Calu3 (cell line): ENCODE measurements around the gene DSCAM. TPM values are rescaled to one million over a fixed set of nuclear protein-coding genes. Genes with fewer than 3 reads are reported as not detected.

ENCODE experiments used
- BruUV-seq: library from RNA; stranded (reverse); fragments of 400-500 nt; replicated peaks from 2 replicates; lab custom pipeline; 2021; lab: Mats Ljungman, UMichigan
- CTCF ChIA-PET: fragments of 300-600 bp; sonication (Branson Sonifier 250); formaldehyde crosslinking; loops from one replicate; lab custom pipeline; 2022; ENCODE audit warnings: antibody characterized with exemption; lab: Charles Lee
- DNase-seq: peaks from one replicate; pipeline ENCODE4 v3.0.0; 2022
- H3K27ac Mint-ChIP-seq: one replicate; pipeline ENCODE4 v1.8.0; 2022; ENCODE audit warnings: mixed read lengths; ENCODE audit not compliant: unreplicated experiment
- H3K27me3 Mint-ChIP-seq: one replicate; pipeline ENCODE4 v1.8.0; 2022; ENCODE audit warnings: mixed read lengths; ENCODE audit not compliant: unreplicated experiment
- H3K36me3 Mint-ChIP-seq: one replicate; pipeline ENCODE4 v1.8.0; 2022; ENCODE audit warnings: mild to moderate bottlenecking, moderate library complexity, mixed read lengths; ENCODE audit not compliant: insufficient read depth, unreplicated experiment
- H3K4me1 Mint-ChIP-seq: one replicate; pipeline ENCODE4 v1.8.0; 2022; ENCODE audit warnings: mild to moderate bottlenecking, low read depth, mixed read lengths; ENCODE audit not compliant: unreplicated experiment
- H3K4me3 Mint-ChIP-seq: one replicate; pipeline ENCODE4 v1.8.0; 2022; ENCODE audit warnings: mild to moderate bottlenecking, low read depth, moderate library complexity, mixed read lengths; ENCODE audit not compliant: unreplicated experiment
- H3K9me3 Mint-ChIP-seq: one replicate; pipeline ENCODE4 v1.8.0; 2022; ENCODE audit warnings: low read depth, mixed read lengths; ENCODE audit not compliant: unreplicated experiment
- CTCF ChIP-seq: fragments of 200-600 bp; IDR thresholded peaks from one replicate; pipeline ENCODE4 v1.8.0; 2022; ENCODE audit warnings: antibody characterized with exemption; ENCODE audit not compliant: unreplicated experiment
- intact Hi-C: fragments of 100-400 bp; cut with micrococcal nuclease; formaldehyde crosslinking; loops from one replicate; pipeline ENCODE4 v1.10.0; 2022; ENCODE audit not compliant: unreplicated experiment
- total RNA-seq: library from RNA; stranded (reverse); gene quantifications from 2 replicates; pipeline ENCODE4 v1.2.3, GENCODE V29; 2022

Gene DSCAM
- total RNA-seq, 1 experiment from 2014 or later, result not detected

GRCh38 chr21:40388046-40388445, 458.9 kb downstream of the DSCAM start:
- Mint-ChIP-seq H3K4me1 (no peaks in the 10 kb centered on the region), H3K27ac (no peak overlapping the region)

GRCh38 chr21:40386981-40387747, 459.8 kb downstream of the DSCAM start:
- no peaks in the 10 kb centered on the region for H3K27me3 Mint-ChIP-seq
- H3K4me1 Mint-ChIP-seq, result no peaks in the 10 kb centered on the region
- peaks cover 8% of the 10 kb centered on the region for H3K9me3 Mint-ChIP-seq
- H3K36me3 Mint-ChIP-seq, result no peaks in the 10 kb centered on the region
- no peak for DNase-seq
- intact Hi-C loops, result no loop called here
- TF ChIP-seq CTCF, result no peak
- CTCF ChIA-PET, result interaction anchor here (0.5 kb wide), 1 partner anchor 512 kb away, joined by 3 read pairs; no protein-coding TSS in a partner anchor
- no TSS peak for BruUV-seq
- H3K27ac Mint-ChIP-seq, result no peak overlapping the region
- H3K4me3 Mint-ChIP-seq, result no peak overlapping the region

More at GRCh38 chr21:40388046-40388445, 458.9 kb downstream of the DSCAM start:
- TF ChIP-seq CTCF, result no peak
- no TSS peak for BruUV-seq
- peaks cover 8% of the 10 kb centered on the region for H3K9me3 Mint-ChIP-seq
- H3K4me3 Mint-ChIP-seq, result no peak overlapping the region
- intact Hi-C loops, result no loop called here
- no peaks in the 10 kb centered on the region for H3K36me3 Mint-ChIP-seq
- CTCF ChIA-PET, result no interaction called here
- H3K27me3 Mint-ChIP-seq, result no peaks in the 10 kb centered on the region
- no peak for DNase-seq

- no peak for TF ChIP-seq CTCF
- H3K27me3 Mint-ChIP-seq, result no peaks in the 10 kb centered on the region
- DNase-seq, result no peak
- intact Hi-C loops, result no loop called here
- no peaks in the 10 kb centered on the region for H3K4me1 Mint-ChIP-seq
- H3K9me3 Mint-ChIP-seq, result peaks cover 8% of the 10 kb centered on the region
- no peak overlapping the region for H3K27ac Mint-ChIP-seq
- H3K36me3 Mint-ChIP-seq, result no peaks in the 10 kb centered on the region
- BruUV-seq, result no TSS peak
- no peak overlapping the region for H3K4me3 Mint-ChIP-seq
- CTCF ChIA-PET, result interaction anchor here (0.5 kb wide), 1 partner anchor 511 kb away, joined by 3 read pairs; no protein-coding TSS in a partner anchor
These were observed 460.6 kb downstream of the DSCAM start for GRCh38 chr21:40386294-40386911.

GRCh38 chr21:40385883-40386282, 461.1 kb downstream of the DSCAM start:
- intact Hi-C loops, result no loop called here

More at GRCh38 chr21:40385883-40386282, 461.1 kb downstream of the DSCAM start:
- H3K4me1 Mint-ChIP-seq, result no peaks in the 10 kb centered on the region
- CTCF ChIA-PET, result no interaction called here
- BruUV-seq, result no TSS peak
- H3K4me3 Mint-ChIP-seq, result no peak overlapping the region
- H3K27me3 Mint-ChIP-seq, result no peaks in the 10 kb centered on the region
- H3K27ac Mint-ChIP-seq, result no peak overlapping the region
- TF ChIP-seq CTCF, result no peak
- peaks cover 12% of the 10 kb centered on the region for H3K9me3 Mint-ChIP-seq
- no peaks in the 10 kb centered on the region for H3K36me3 Mint-ChIP-seq
- no peak for DNase-seq
